Liver (tissue), 9 donors: ENCODE results near the gene CHEK2. TPM values are rescaled to one million over a fixed set of nuclear protein-coding genes. Genes with fewer than 3 reads are reported as not detected.
"Not testable (repeated sequence)": the region's sequence is repeated elsewhere in the genome, so short reads cannot be mapped to it uniquely, and the experiment has no call there.

Source experiments
- DNase-seq: peaks from one replicate; pipeline ENCODE4 v3.0.0-alpha.2; 2017; ENCODE audit warnings: low spot score
- H3K27ac ChIP-seq, 2 donors: one replicate each; pipeline ENCODE4 v1.7.0; 2013; ENCODE audit warnings: inconsistent platforms in 2 of 2, low read length in 2 of 2, control low read depth in 1 of 2, low read depth in 1 of 2, mild to moderate bottlenecking in 1 of 2
- H3K27me3 ChIP-seq, 4 donors: one replicate each; pipeline versions ENCODE4 v1.6.1 to v1.7.0; 2013; ENCODE audit warnings: low read length in 3 of 4, inconsistent platforms in 1 of 4, mild to moderate bottlenecking in 1 of 4, moderate library complexity in 1 of 4; ENCODE audit not compliant: control insufficient read depth in 4 of 4, insufficient read depth in 4 of 4
- H3K36me3 ChIP-seq, 4 donors: one replicate each; pipeline versions ENCODE4 v1.6.1 to v1.7.0; 2013; ENCODE audit warnings: low read length in 3 of 4, mild to moderate bottlenecking in 3 of 4, low read depth in 1 of 4, moderate library complexity in 1 of 4; ENCODE audit not compliant: control insufficient read depth in 4 of 4, insufficient read depth in 3 of 4
- H3K4me1 ChIP-seq, 4 donors: one replicate each; pipeline versions ENCODE4 v1.6.1 to v1.7.0; 2013; ENCODE audit warnings: low read length in 3 of 4, mild to moderate bottlenecking in 3 of 4, moderate library complexity in 1 of 4; ENCODE audit not compliant: control insufficient read depth in 4 of 4, insufficient read depth in 4 of 4
- H3K4me3 ChIP-seq, 3 donors: one replicate each; pipeline versions ENCODE4 v1.6.1 to v1.7.0; 2013; ENCODE audit warnings: low read length in 3 of 3, control low read depth in 1 of 3, low read depth in 1 of 3, mild to moderate bottlenecking in 1 of 3
- H3K9ac ChIP-seq, 2 donors: one replicate each; pipeline ENCODE4 v1.7.0; 2013; ENCODE audit warnings: low read length in 2 of 2, mild to moderate bottlenecking in 2 of 2, moderate library complexity in 2 of 2, control low read depth in 1 of 2, low read depth in 1 of 2
- H3K9me3 ChIP-seq, 4 donors: one replicate each; pipeline versions ENCODE4 v1.6.1 to v1.7.0; 2013; ENCODE audit warnings: low read length in 3 of 4; ENCODE audit not compliant: control insufficient read depth in 4 of 4
- EGR1 ChIP-seq, 2 donors: IDR thresholded peaks; 2 replicates each; pipeline ENCODE4 v1.6.1; 2016 to 2018; ENCODE audit warnings: antibody characterized with exemption in 2 of 2, low read depth in 2 of 2
- FOXA1 ChIP-seq: IDR thresholded peaks from 2 replicates; pipeline ENCODE4 v1.6.1; 2016; ENCODE audit warnings: antibody characterized with exemption
- FOXA2 ChIP-seq: IDR thresholded peaks from 2 replicates; pipeline ENCODE4 v1.6.1; 2016; ENCODE audit warnings: antibody characterized with exemption
- HNF4A ChIP-seq, 2 donors: conservative IDR thresholded peaks; 2 replicates each; pipeline ENCODE4 v1.6.1; 2016; ENCODE audit warnings: antibody characterized with exemption in 2 of 2, mild to moderate bottlenecking in 2 of 2
- HNF4G ChIP-seq: IDR thresholded peaks from 2 replicates; pipeline ENCODE4 v1.6.1; 2016; ENCODE audit warnings: antibody characterized with exemption
- JUND ChIP-seq, 2 donors: IDR thresholded peaks; 2 replicates each; pipeline ENCODE4 v1.6.1; 2016; ENCODE audit warnings: antibody characterized with exemption in 2 of 2
- MAX ChIP-seq: IDR thresholded peaks from 2 replicates; pipeline ENCODE4 v1.6.1; 2016; ENCODE audit warnings: antibody characterized with exemption
- NR2F2 ChIP-seq: IDR thresholded peaks from 2 replicates; pipeline ENCODE4 v1.6.1; 2016; ENCODE audit warnings: antibody characterized with exemption
- REST ChIP-seq: IDR thresholded peaks from 2 replicates; pipeline ENCODE4 v1.6.1; 2016; ENCODE audit warnings: antibody characterized with exemption, mild to moderate bottlenecking
- TAF1 ChIP-seq: conservative IDR thresholded peaks from 2 replicates; pipeline ENCODE4 v1.6.1; 2016; ENCODE audit warnings: antibody characterized with exemption, mild to moderate bottlenecking
- WGBS: extraction: QIAGEN DNeasy Blood & Tissue Kit; methylation state at CpG from one replicate; pipeline ENCODE4 v1.1.7; 2013; 5-methylcytosine and 5-hydroxymethylcytosine counted together
- polyA plus RNA-seq, 2 donors: library from polyadenylated mRNA; stranded (reverse) in 1 of 2; unstranded in 1 of 2; fragments of 200-250 nt in 1 of 2; fragments of >200 nt in 1 of 2; fragmentation: Nextera tagmentation in 1 of 2; extraction: Ambion mirVana in 1 of 2; gene quantifications; one replicate each; pipeline versions ENCODE4 v1.2.1 to v1.2.3, GENCODE V29; 2013 to 2015
- total RNA-seq, 2 donors: library from RNA; depleted of rRNA; stranded (reverse); fragments of >200 nt; gene quantifications; one replicate each; pipeline ENCODE4 v1.2.3, GENCODE V29; 2014
- TF ChIP-seq, protein P1 (sequence below): fragments of 150-350 bp; IDR thresholded peaks from 2 replicates; pipeline ENCODE4 v1.5.1; 2017; ENCODE audit warnings: improper control_type of control experiment, low read depth, low read length; ENCODE audit not compliant: missing input control
- TF ChIP-seq, protein P2 (sequence below): IDR thresholded peaks from 2 replicates; pipeline ENCODE4 v1.6.1; 2016; ENCODE audit warnings: antibody characterized with exemption
- TF ChIP-seq, protein P3 (sequence below): IDR thresholded peaks from 2 replicates; pipeline ENCODE4 v1.6.1; 2016; ENCODE audit warnings: antibody characterized with exemption
- donor health status: healthy.
- donor health status: healthy.
- donor health status: healthy.
- donor health status: healthy.
- donor health status: healthy.

The CHEK2 gene
- total and polyA plus RNA-seq, 4 donors, result 1.4 to 10.6 (median 2.8) TPM

- H3K9ac ChIP-seq, H3K36me3 ChIP-seq, H3K9me3 ChIP-seq, H3K4me1 ChIP-seq, H3K27me3 ChIP-seq: not testable (repeated sequence)
- DNase-seq, result peak; percentile 80
- H3K27ac ChIP-seq, result peak within 1 kb of the TSS in 1 of 2 donors; percentile 2
- peak; percentile 35 for TF ChIP-seq MAX
- peak within 1 kb of the TSS; percentile 64 to 81 (median 79) for H3K4me3 ChIP-seq
- WGBS, result 1% methylated on average over 101 of the region's 101 CpGs
Observed at GRCh38 chr22:28679611-28680287, 61.9 kb downstream of the CHEK2 start, which contains the start of gene TTC28. Gene TTC28, minus strand, starts transcription at chr22:28679840. Its CDS starts 117 bp downstream, at chr22:28679723.

DNA sequence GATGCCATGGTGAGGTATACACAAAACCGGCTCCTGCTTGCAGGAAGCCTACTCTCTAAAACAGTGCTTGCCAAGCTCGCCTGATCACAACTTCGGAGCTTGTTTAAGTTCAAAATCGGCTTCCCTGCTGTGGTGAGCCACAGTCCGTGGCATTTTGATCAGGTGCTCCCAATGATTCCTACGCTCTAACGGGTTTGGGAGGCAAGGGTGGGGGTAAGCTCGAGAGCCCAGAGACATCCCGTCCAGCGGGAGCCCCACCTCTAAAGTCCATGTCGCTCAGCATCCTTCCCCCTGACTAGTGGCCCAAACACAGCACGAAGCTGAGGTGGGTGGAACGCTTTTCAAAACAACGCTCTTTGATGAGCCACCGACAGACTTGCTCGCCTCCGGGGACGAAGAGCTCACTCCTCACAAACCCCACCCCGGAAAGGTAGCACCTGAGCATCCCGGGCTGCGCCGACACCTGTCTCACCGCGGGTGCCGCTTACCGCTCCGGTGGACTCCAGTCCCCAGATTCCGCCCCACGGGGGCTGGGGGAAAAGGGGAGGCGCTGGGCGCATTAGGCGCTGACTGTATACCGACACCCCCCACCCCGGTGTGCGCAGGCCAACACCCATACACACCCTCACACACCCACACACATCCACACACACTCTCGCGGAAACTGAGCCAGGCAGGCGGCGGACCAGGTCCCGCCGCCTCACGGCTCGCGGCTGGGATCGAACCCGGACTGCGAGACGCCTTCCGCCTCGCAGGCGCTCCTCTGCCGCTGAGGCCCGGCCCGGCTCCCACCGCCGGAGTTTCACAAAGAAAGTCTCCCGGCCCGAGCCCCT lies 62.6 kb downstream of the CHEK2 start:
- DNase-seq, result peak; percentile 34
- 14% methylated on average over 58 of the region's 58 CpGs for WGBS
- Histone ChIP-seq H3K27ac (peak overlapping the region in 1 of 2 donors; percentile 2), H3K4me3 (peak overlapping the region; percentile 64 to 81 (median 79))
- H3K9ac ChIP-seq, H3K4me1 ChIP-seq, H3K27me3 ChIP-seq, H3K36me3 ChIP-seq, H3K9me3 ChIP-seq: not testable (repeated sequence)

DNA sequence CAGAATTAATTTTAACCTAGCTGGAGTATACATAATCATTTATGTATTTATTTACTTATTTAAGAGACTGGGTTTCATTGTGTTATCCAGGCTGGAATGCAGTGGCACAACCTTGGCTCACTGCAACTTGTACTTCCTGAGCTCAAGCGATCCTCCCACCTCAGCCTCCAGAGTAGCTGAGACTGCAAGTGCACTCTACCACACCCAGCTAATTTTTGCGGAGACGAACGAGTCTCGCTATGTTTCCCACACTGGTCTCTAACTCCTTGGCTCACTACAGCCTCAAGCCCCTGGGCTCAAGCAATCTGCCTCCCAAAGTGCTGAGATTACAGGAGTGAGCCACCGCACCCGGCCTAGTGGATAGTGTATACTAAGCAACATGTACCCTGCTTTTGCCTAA lies 63.5 kb downstream of the CHEK2 start:
- not testable (repeated sequence) for H3K4me1 ChIP-seq, H3K9ac ChIP-seq, H3K27me3 ChIP-seq, H3K9me3 ChIP-seq, H3K4me3 ChIP-seq, H3K36me3 ChIP-seq, DNase-seq, H3K27ac ChIP-seq
- WGBS, result 80% methylated on average over 7 of the region's 7 CpGs

- peaks cover 0 to 5% (median 2%) of the 10 kb centered on the region in 4 donors for H3K4me1 ChIP-seq
- no peaks in the 10 kb centered on the region for H3K36me3 ChIP-seq
- no peak overlapping the region for H3K27ac ChIP-seq
- H3K4me3 ChIP-seq, result no peak overlapping the region
- H3K27me3 ChIP-seq, result no peaks in the 10 kb centered on the region
- 82% methylated on average over 3 of the region's 3 CpGs for WGBS
- H3K9me3 ChIP-seq, result no peaks in the 10 kb centered on the region
- DNase-seq, result no peak
- no peak overlapping the region for H3K9ac ChIP-seq
- no peak for TF ChIP-seq FOXA1
- no peak for TF ChIP-seq REST
- TF ChIP-seq MAX, result no peak
- TF ChIP-seq, protein P1, sequence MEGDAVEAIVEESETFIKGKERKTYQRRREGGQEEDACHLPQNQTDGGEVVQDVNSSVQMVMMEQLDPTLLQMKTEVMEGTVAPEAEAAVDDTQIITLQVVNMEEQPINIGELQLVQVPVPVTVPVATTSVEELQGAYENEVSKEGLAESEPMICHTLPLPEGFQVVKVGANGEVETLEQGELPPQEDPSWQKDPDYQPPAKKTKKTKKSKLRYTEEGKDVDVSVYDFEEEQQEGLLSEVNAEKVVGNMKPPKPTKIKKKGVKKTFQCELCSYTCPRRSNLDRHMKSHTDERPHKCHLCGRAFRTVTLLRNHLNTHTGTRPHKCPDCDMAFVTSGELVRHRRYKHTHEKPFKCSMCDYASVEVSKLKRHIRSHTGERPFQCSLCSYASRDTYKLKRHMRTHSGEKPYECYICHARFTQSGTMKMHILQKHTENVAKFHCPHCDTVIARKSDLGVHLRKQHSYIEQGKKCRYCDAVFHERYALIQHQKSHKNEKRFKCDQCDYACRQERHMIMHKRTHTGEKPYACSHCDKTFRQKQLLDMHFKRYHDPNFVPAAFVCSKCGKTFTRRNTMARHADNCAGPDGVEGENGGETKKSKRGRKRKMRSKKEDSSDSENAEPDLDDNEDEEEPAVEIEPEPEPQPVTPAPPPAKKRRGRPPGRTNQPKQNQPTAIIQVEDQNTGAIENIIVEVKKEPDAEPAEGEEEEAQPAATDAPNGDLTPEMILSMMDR, result no peak
- TF ChIP-seq EGR1 (IDR thresholded peaks at IDR 0.05; ENCODE audit: low read depth in 2 of 2), result no peak
- TF ChIP-seq NR2F2, result no peak
- TF ChIP-seq JUND (IDR thresholded peaks at IDR 0.05), result no peak
- TF ChIP-seq FOXA2, result no peak
- TF ChIP-seq, protein P2, sequence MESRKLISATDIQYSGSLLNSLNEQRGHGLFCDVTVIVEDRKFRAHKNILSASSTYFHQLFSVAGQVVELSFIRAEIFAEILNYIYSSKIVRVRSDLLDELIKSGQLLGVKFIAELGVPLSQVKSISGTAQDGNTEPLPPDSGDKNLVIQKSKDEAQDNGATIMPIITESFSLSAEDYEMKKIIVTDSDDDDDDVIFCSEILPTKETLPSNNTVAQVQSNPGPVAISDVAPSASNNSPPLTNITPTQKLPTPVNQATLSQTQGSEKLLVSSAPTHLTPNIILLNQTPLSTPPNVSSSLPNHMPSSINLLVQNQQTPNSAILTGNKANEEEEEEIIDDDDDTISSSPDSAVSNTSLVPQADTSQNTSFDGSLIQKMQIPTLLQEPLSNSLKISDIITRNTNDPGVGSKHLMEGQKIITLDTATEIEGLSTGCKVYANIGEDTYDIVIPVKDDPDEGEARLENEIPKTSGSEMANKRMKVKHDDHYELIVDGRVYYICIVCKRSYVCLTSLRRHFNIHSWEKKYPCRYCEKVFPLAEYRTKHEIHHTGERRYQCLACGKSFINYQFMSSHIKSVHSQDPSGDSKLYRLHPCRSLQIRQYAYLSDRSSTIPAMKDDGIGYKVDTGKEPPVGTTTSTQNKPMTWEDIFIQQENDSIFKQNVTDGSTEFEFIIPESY, result no peak
- no peak for TF ChIP-seq HNF4A (conservative IDR thresholded peaks at IDR 0.05)
- TF ChIP-seq, protein P3, sequence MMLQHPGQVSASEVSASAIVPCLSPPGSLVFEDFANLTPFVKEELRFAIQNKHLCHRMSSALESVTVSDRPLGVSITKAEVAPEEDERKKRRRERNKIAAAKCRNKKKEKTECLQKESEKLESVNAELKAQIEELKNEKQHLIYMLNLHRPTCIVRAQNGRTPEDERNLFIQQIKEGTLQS, result no peak
- TF ChIP-seq HNF4G, result no peak
- no peak for TF ChIP-seq TAF1
Observed at GRCh38 chr22:28674121-28674563, 67.5 kb downstream of the CHEK2 start.
